ENCODE results near the gene NEUROG2.
"Not testable (repeated sequence)": the region's sequence is repeated elsewhere in the genome, so short reads cannot be mapped to it uniquely, and the experiment has no call there.

Gene NEUROG2

GRCh38 chr4:112520598-112521122, 4.7 kb upstream of the NEUROG2 start:
- no peak for DNase-seq

GRCh38 chr4:112519689-112520597, 4.0 kb upstream of the NEUROG2 start:
- DNase-seq = no peak

GRCh38 chr4:112518675-112519074, 2.7 kb upstream of the NEUROG2 start:
- DNase-seq = no peak

- DNase-seq = no peak
Observed at GRCh38 chr4:112517911-112518310, 1.9 kb upstream of the NEUROG2 start.

GRCh38 chr4:112517067-112517634, 1.2 kb upstream of the NEUROG2 start:
- DNase-seq = no peak

GRCh38 chr4:112516471-112517066, 589 bp upstream of the NEUROG2 start:
- DNase-seq = no peak

- DNase-seq = no peak
Observed at GRCh38 chr4:112515198-112516065, 548 bp downstream of the NEUROG2 start.

GRCh38 chr4:112514647-112515197, 1.3 kb downstream of the NEUROG2 start:
- DNase-seq = no peak

GRCh38 chr4:112513971-112514646, 1.9 kb downstream of the NEUROG2 start:
- DNase-seq = no peak

- DNase-seq = no peak
Observed at GRCh38 chr4:112511803-112512118, 4.2 kb downstream of the NEUROG2 start.

GRCh38 chr4:112511093-112511802, 4.7 kb downstream of the NEUROG2 start:
- no peak for DNase-seq

- no peak for DNase-seq
Observed at GRCh38 chr4:112510291-112511092, 5.5 kb downstream of the NEUROG2 start.

GRCh38 chr4:112509243-112510141, 6.5 kb downstream of the NEUROG2 start:
- DNase-seq = no peak

- DNase-seq = no peak
Observed at GRCh38 chr4:112508356-112508755, 7.6 kb downstream of the NEUROG2 start.

- no peak for DNase-seq
Observed at GRCh38 chr4:112504807-112505206, 11.2 kb downstream of the NEUROG2 start.

GRCh38 chr4:112502871-112503270, 13.1 kb downstream of the NEUROG2 start:
- DNase-seq = no peak

GRCh38 chr4:112492321-112492720, 23.7 kb downstream of the NEUROG2 start:
- no peak for DNase-seq

- not testable (repeated sequence) for DNase-seq
Observed at GRCh38 chr4:112490808-112491207, 25.2 kb downstream of the NEUROG2 start.

- DNase-seq = no peak
Observed at GRCh38 chr4:112485930-112486329, 30.1 kb downstream of the NEUROG2 start.
